Choroid plexus epithelial cell (primary cell): ENCODE results near the gene MZT1.
A peak's percentile ranks its signal among the peaks of the same experiment; 100 is the strongest.

Experiments used
- DNase-seq: peaks from one replicate; pipeline ENCODE4 v3.0.0-alpha.2; 2010; ENCODE audit warnings: low read depth
- H3K4me3 ChIP-seq: 2 replicates; pipeline ENCODE4 v1.5.1; 2011; ENCODE audit warnings: low read depth, mild to moderate bottlenecking, control low read depth, low read length, moderate library complexity
- TF ChIP-seq, protein P1 (sequence below): conservative IDR thresholded peaks from 2 replicates; pipeline ENCODE4 v1.5.1; 2011; ENCODE audit warnings: low read depth, mild to moderate bottlenecking, control low read depth, inconsistent platforms, low read length, moderate library complexity

MZT1 gene

DNA sequence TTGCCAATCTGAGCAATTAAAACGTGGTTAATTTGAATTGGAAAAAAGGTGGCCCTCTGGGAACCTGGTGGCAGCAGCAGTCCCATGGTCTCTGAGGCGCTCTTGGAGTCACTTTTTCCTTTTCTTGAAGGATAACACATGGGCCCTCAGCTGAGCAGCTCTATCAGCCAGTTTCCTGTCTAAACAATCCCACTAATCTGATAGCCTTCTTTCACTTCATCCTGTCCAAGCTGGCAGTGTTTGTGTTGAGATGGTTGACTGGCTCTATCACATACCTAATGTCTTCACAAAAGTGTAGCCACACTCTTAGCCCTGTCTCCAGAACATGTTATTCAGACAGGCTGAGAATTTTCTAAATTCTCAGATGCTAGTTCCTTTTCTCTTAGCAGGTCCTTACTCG lies 10.7 kb downstream of the MZT1 start:
- no peak for DNase-seq
- TF ChIP-seq, protein P1, sequence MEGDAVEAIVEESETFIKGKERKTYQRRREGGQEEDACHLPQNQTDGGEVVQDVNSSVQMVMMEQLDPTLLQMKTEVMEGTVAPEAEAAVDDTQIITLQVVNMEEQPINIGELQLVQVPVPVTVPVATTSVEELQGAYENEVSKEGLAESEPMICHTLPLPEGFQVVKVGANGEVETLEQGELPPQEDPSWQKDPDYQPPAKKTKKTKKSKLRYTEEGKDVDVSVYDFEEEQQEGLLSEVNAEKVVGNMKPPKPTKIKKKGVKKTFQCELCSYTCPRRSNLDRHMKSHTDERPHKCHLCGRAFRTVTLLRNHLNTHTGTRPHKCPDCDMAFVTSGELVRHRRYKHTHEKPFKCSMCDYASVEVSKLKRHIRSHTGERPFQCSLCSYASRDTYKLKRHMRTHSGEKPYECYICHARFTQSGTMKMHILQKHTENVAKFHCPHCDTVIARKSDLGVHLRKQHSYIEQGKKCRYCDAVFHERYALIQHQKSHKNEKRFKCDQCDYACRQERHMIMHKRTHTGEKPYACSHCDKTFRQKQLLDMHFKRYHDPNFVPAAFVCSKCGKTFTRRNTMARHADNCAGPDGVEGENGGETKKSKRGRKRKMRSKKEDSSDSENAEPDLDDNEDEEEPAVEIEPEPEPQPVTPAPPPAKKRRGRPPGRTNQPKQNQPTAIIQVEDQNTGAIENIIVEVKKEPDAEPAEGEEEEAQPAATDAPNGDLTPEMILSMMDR: no peak

GRCh38 chr13:72700509-72700908 lies 26.9 kb downstream of the MZT1 start:
- H3K4me3 ChIP-seq: no peak overlapping the region
- no peak for DNase-seq
- TF ChIP-seq, protein P1: no peak

More for the DNA sequence above, 10.7 kb downstream of the MZT1 start:
- H3K4me3 ChIP-seq: no peak overlapping the region

DNA sequence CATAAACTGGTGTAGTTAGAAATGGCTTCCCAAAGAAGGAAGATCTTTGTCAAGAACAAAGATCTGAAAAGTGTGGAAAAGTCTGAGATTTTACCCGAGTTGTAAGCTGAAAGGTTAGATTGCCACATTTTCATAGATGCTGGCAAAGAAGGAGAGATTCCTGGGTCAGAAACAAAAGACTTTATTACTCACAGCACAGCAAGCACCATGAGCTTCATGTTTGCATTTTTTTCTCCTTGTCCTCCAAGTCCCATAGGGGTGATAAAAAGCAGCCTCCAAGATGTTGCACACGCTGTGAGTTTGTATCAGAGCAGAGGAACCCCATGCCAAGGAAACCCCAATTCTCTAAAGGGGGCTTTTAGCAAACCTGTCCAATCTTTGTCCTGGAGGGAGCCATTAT lies 29.3 kb downstream of the MZT1 start:
- no peak overlapping the region for H3K4me3 ChIP-seq
- TF ChIP-seq, protein P1: no peak
- DNase-seq: no peak

DNA sequence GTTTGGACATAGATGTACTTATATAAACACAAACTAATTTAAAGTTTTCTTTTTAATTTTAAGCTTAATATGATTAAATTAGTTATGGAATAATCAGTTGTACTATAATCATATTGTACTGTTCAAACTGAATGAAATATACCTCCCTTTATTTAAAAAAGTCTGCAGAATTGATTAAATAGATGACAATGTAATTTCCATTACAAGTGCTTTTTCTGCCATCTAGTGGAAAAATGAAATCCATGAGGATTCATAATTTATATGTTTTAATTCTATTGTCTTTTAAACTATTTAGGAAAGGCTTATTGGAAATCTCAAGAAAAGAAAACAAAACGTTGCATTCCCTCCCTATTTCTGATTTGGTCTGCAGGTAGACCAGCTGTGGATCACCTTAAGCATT lies 30.9 kb downstream of the MZT1 start:
- TF ChIP-seq, protein P1: peak; percentile 45
- no peak overlapping the region for H3K4me3 ChIP-seq
- peak; percentile 40 for DNase-seq

DNA sequence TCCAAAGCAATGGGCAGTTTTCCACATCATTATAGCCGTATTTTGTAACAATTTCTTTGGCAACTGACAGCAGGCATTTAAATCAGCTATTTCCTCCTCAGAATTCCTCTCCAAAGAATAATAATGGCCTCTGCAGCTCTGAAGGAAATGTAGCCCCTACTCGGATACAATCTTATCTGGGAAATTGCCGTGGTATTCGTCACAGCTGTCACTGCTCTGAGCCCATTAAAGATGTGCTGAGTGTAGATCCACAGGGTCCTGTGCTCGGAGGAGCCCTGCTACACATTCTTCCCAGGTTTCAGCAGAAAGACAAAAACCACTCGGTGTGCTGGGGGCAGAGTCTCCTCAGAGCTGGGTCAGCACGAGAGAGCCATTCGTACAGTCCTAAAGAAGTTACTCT lies 33.1 kb downstream of the MZT1 start:
- TF ChIP-seq, protein P1: no peak
- no peak for DNase-seq
- no peak overlapping the region for H3K4me3 ChIP-seq

- no peak for DNase-seq
- H3K4me3 ChIP-seq: no peak overlapping the region
- TF ChIP-seq, protein P1: no peak
These were observed 33.6 kb downstream of the MZT1 start for GRCh38 chr13:72693832-72694231.

- TF ChIP-seq, protein P1: no peak
- no peak overlapping the region for H3K4me3 ChIP-seq
- no peak for DNase-seq
These were observed 34.4 kb downstream of the MZT1 start for GRCh38 chr13:72692884-72693514.
